ENCODE measurements around the gene YPEL2.

YPEL2 gene

DNA sequence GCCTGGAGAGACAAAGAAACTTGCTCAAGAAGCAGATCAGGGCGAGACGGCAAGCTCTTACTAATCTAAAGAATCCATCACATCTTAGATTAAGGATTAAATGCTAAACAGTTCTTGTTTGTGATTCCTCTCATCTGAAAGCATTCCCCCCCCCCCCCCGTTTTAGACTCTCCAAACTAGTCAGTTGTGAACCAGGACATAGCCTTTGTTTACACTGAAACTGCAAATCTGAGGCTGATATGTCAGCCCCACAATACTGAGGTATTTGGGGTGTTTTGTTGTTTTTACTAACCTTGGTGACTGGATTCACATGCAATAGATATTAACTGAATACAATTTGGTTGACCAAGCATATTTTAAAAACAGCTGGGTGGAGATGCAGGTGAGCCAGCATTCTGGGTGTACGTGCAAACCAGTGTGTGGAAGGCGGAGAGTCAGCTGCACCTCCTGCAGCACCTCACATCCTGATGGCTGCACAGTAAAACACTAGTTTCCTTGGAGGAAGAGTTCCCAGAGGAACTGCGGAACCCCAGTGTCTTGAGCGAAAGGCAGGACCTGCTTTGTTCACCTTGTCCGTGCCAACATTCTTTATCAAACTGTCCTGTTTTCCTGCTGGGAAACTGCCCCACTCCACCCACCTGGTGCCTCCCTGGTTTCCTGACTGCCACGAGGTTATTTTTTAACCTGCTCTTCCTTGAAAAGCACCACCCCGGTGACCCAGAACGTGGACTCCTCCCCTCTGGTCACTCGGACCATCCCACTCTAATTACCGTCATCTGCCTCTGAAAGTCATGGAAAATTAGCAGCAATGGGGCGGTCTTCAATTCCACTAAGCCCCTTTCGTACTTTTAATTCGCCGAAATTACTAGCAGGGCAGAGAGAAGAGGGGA, 1.2 kb upstream of the YPEL2 start:
- peak; percentile 62 for DNase-seq

- DNase-seq, result no peak
Observed at GRCh38 chr17:59331929-59332748, 684 bp downstream of the YPEL2 start.

DNA sequence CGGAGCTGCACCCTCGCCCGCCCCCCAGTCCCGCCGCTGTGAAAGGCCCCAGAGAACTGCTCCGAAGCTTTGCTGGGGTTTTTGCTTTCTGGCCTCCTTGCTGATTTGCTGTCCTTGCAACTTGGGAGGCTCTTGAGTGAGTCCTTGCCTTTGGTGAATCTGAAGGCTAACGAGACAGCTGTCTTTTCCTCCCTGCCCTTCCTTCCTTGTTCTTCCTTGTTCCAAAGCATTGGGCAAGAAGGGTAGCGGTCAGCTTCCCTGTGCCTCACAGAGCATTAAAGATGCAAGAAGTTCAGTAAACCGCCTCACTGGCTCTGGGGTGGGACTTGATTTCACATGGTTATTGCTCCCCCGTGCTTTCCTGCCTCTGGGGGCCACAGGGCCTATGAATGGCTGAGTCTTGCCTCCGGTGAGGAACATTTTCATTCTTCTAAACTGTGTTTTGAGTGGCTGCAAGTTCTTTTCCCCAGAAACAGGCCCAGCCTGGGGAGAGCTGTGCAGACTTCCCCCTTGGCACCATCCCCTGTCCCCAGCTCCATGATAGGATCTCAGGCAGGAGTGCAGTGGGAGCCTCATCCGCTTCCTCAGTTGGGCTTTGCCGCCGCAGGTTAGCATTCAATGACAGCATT, 1.4 kb downstream of the YPEL2 start:
- no peak for DNase-seq

GRCh38 chr17:59333836-59334235, 2.4 kb downstream of the YPEL2 start:
- DNase-seq, result no peak

- no peak for DNase-seq
Observed at GRCh38 chr17:59335685-59336084, 4.2 kb downstream of the YPEL2 start.

GRCh38 chr17:59337741-59338299, 6.4 kb downstream of the YPEL2 start:
- DNase-seq, result no peak

- DNase-seq, result no peak
Observed at GRCh38 chr17:59338498-59338897, 7.0 kb downstream of the YPEL2 start.

DNA sequence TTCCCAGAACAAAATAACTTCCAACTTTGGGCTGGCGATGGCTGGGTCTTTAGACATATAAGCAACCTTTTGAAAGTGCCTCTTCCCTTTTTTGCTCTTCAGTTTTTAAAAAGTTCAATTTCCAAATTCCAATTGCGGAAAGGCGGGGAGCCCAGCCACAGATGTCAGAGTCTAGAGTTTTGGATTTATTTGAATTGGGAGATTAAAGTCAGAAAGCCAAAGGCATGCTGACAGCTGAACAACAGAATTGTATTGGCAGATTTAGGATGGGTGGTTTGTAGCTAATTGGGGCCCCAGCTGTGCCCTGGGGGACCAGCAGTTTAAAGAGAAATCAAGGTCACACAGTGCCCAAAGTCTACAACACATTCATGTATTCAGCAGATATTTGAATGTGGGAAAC, 10.5 kb downstream of the YPEL2 start:
- no peak for DNase-seq

DNA sequence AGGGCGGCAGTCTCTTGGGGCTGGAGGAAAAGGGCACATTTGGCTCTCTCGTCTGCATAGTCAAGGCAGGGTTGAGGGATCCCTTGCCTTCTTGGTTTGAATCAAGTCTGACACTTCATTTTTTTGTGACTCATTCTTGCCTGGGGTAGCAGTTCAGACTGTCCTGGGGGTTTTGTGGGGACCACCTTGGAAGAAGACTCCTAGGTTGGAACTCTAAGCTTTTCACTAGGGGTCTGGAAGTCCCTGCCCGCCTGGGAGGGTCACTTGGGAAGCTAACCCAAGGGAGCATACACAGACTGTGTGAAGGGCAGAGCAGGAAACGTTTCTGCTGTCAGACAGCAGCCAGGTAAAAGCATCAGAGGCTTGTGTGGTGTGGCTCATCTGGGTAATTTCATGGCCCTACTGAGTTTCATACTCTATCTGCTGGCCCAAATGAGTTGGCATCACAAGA, 11.3 kb downstream of the YPEL2 start:
- no peak for DNase-seq

GRCh38 chr17:59345476-59345875, 14.0 kb downstream of the YPEL2 start:
- DNase-seq, result no peak

DNA sequence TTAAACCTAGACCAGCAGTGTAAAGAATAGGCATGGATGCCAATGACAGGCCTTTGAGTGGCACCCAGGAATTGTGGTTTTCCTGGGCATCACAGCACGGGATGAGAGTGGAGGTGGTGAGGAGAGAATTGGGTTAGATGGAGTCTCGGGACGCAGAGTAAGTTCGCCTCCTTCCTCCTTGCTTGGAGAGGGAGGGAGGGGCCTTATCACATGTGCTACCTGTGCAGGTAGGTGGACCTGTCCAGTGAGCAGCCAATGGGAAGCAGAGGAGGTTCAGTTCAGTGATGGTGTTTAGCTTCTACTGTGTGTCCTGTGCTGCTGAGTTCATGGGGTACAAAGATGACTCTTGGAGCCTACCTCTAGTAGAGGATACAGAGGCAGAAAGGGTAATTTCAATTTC, 14.9 kb downstream of the YPEL2 start:
- DNase-seq, result no peak

GRCh38 chr17:59346876-59347407, 15.5 kb downstream of the YPEL2 start:
- no peak for DNase-seq

- no peak for DNase-seq
Observed at GRCh38 chr17:59347975-59348391, 16.5 kb downstream of the YPEL2 start.

GRCh38 chr17:59349178-59349577, 17.7 kb downstream of the YPEL2 start:
- no peak for DNase-seq

DNA sequence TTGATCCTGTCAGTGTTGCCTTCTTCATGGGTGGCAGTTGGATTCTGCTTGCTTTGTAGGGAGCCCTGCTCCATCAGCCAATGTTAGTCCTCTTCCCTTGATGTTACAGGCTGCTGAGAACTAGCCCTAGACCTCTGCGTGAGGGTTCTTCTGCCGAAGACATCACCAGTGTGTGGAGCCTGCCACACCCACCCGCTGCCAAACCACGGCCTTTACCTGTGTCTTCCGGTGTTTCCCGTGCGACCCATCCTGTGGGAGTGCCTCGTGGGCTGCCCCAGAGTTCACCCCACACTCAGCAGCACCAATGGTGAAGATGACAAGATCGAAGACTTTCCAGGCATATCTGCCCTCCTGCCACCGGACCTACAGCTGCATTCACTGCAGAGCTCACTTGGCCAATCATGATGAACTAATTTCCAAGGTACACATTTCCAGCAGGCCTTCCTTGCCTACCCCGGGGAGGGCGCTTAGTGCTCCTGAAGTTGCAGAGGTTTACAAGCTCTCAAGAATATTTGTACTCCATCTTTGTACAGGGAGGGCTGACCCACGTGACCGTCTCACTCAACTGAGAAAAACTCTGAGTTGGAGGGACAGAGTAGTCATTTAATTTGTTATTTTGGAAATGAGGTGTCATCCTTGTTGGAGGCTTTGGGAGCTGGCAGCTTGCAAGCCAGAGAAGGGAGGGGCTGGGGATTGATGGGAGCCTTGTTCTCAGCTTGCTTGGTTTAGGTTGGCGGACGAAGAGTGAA, 21.8 kb downstream of the YPEL2 start:
- no peak for DNase-seq

DNA sequence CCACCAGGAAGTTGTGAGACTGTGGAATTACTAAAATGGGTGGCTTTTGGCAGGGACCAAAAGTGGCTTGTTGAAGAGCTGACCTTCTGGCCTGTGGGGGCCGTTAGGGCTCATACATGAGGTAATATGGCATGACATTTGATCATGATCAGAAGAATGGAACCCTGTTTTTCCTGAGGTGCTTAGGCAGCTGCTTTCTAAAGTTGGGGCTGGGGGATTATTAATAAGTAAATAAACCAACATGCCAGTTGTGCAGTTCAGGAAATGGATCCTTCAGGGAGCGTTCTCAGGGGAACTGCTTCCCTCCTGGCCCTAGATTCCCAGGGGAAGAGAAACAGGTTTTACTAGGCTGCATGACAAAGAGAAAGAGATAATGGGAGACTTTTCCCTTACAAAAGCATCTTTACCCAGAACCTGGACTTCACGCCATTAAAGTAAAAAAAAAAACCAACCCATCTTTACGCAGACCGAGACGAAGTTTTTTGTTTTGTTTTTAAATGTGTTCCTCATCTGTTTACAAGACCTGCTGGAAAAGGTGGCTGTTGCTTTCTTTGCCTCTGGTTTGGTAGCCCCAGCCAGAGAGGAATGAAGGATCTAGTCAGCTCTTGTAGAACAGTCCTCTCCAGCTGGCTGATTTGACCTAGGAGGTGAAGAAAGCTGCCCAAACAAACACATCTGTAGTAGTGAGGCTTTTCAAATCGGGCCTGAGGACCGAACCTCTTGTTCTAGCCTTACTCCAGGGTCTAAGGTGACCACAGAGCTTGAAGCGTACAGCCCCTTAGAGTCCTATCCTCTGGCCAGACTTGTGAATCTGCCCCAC, 22.7 kb downstream of the YPEL2 start:
- DNase-seq, result peak; percentile 83

DNA sequence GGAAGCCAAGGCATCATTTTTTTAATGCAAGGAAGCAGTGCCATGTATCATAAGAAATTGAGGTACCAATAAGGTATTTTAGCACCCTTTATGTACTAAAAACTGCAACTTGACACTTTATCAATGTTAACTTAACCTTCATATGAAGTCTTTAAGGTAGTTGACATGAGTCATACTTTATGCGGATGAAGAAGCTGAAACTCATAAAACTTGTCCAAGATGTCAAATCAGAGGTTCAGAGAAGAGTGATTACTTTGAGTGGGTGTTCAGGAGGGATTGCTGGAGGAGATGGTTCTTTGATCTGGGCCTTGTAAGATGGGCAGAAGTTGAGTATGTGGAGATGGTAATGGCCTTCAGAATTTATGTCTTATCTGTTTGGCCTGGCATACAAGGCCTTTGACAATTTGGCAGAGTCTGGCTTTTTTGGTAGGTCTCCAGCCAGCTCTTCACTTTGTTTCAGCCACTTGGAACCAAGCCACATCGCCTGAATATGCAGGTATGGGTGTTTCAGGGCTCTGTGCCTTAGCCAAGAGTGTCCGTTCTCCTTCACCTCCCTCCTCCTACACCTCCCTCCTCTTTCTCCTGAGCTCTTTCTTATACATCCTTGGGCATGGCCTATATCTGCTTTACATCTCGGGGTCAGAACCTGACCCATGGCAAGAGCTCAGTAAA, 23.7 kb downstream of the YPEL2 start:
- DNase-seq, result no peak

- no peak for DNase-seq
Observed at GRCh38 chr17:59355702-59356325, 24.4 kb downstream of the YPEL2 start.

DNA sequence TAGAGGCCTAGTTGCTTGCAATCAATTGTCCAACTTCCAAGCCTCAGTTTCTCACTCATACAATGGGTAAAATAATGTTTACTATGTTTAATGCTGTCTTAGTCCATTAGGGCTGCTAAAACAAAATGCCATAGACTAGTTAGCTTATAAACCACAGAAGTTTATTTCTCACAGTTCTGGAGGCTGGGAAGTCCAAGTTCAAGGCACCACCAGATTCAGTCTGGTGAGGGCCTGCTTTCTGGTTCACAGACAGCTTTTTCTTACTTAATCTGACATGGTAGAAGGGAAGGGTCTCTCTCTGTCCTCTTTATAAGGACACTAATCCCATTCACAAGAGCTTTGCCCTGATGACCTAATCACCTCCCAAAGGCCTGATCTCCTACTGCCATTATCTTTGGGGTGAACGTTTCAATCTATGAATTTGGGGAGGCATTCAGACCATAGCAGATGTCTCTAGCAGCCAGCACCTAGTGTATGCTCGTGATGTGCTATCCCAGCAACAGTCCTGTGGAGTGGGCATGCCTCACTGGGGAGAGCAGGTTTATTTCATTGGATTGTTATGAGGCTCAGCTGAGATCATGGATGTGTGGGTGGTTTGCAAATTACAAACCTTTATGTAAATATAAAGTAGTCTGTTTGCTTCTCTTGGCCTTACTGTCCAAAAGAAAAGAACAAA, 25.2 kb downstream of the YPEL2 start:
- no peak for DNase-seq
